HUES64 (cell line): ENCODE measurements around the gene NSUN3.

Source experiments
- H3K27ac ChIP-seq: 2 replicates; pipeline ENCODE4 v1.7.0; 2013; ENCODE audit warnings: low read depth, low read length, inconsistent platforms
- H3K27me3 ChIP-seq: 2 replicates; pipeline ENCODE4 v1.6.1; 2013; ENCODE audit warnings: mild to moderate bottlenecking, low read length; ENCODE audit not compliant: insufficient read depth
- H3K36me3 ChIP-seq: 2 replicates; pipeline ENCODE4 v1.6.1; 2013; ENCODE audit warnings: mild to moderate bottlenecking, low read length; ENCODE audit not compliant: insufficient read depth
- H3K4me1 ChIP-seq: 2 replicates; pipeline ENCODE4 v1.6.1; 2013; ENCODE audit warnings: mild to moderate bottlenecking, low read length, moderate library complexity; ENCODE audit not compliant: insufficient read depth
- H3K4me3 ChIP-seq: 2 replicates; pipeline ENCODE4 v1.5.1; 2013; ENCODE audit warnings: mild to moderate bottlenecking, low read length, moderate library complexity
- H3K9ac ChIP-seq: 2 replicates; pipeline ENCODE4 v1.6.1; 2013; ENCODE audit warnings: mild to moderate bottlenecking, low read depth, low read length
- H3K9me3 ChIP-seq: 2 replicates; pipeline ENCODE4 v1.6.1; 2013; ENCODE audit warnings: low read depth, low read length; ENCODE audit not compliant: insufficient read depth
- WGBS: fragments of 150-250, 120-280 bp; methylation state at CpG from one replicate; pipeline ENCODE4 v1.1.7; 2013; ENCODE audit warnings: missing lambda C conversion rate; 5-methylcytosine and 5-hydroxymethylcytosine counted together

NSUN3 gene

DNA sequence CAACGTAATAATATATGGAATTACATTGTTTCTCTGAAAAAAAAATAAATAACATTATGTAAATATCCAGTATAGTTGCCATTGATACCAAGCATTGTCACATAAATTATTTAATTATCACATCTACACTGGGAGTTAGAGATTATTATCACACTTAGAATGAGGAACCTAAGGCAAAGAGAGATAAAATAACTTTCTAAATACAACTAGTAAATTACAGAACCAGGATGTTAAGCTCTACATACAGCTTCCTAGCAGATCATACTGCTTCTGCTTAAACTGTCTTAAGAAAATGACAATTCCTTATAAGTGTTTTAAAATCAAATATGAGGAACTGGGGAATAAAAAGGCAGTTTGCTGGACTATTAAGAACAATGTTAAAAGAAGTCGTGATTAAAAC is 104.5 kb downstream of the NSUN3 start:
- Histone ChIP-seq H3K27ac (no peak overlapping the region), H3K9ac (no peak overlapping the region), H3K27me3 (no peaks in the 10 kb centered on the region), H3K9me3 (no peaks in the 10 kb centered on the region), H3K36me3 (no peaks in the 10 kb centered on the region), H3K4me1 (no peaks in the 10 kb centered on the region), H3K4me3 (no peak overlapping the region)
- 71% methylated on average over 1 of the region's 2 CpGs for WGBS

DNA sequence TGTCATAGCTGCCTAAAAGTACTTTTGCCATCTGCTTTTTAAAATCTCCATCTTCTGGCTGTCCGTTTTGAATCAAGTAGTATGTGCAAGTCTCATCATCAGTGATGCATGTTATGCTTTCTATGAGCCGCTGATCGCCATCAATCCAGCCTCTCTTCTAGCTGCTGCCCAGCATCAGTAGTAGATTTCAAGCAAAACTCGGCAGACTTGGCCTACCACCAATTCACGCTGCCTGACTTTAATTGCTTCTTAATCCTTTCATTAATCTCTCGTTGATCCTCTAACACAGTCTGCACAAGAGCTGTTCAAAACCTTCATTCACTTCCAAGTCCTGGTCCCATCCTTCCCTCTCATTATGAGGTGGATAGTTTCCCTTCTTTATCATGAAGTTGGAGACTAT is 104.9 kb downstream of the NSUN3 start:
- Histone ChIP-seq H3K4me1 (0 out of 2 replicates have a peak, but pooled peaks cover under 1% of the 10 kb centered on the region), H3K4me3 (no peak overlapping the region), H3K27ac (no peak overlapping the region), H3K9ac (no peak overlapping the region), H3K27me3 (no peaks in the 10 kb centered on the region), H3K36me3 (no peaks in the 10 kb centered on the region), H3K9me3 (no peaks in the 10 kb centered on the region)
- WGBS: 93% methylated on average over 6 of the region's 6 CpGs

DNA sequence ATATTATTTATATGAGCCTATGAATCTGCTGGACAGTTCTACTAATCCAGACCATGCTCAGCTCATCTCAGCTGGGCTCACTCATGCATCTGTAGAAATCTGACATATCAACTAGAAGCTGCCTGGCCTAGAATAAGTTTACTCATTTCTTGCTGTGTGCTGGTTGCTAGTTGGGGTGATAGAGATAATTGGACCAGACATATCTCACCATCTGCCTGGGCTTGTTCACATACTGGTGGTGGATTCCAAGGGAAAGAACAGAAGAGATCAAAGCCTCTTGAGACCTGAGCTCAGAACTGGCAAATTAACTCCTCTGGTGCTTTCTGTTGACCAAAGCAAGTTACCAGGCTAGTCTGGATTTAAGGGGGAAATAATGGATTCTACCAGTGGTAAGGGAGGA is 109.1 kb downstream of the NSUN3 start:
- H3K27me3 ChIP-seq: no peaks in the 10 kb centered on the region
- peaks cover 8% of the 10 kb centered on the region; the same call in 1 of the 2 replicates for H3K4me1 ChIP-seq
- no peak overlapping the region for H3K4me3 ChIP-seq
- no peak overlapping the region for H3K9ac ChIP-seq
- no peaks in the 10 kb centered on the region for H3K36me3 ChIP-seq
- no peaks in the 10 kb centered on the region for H3K9me3 ChIP-seq
- H3K27ac ChIP-seq: no peak overlapping the region

DNA sequence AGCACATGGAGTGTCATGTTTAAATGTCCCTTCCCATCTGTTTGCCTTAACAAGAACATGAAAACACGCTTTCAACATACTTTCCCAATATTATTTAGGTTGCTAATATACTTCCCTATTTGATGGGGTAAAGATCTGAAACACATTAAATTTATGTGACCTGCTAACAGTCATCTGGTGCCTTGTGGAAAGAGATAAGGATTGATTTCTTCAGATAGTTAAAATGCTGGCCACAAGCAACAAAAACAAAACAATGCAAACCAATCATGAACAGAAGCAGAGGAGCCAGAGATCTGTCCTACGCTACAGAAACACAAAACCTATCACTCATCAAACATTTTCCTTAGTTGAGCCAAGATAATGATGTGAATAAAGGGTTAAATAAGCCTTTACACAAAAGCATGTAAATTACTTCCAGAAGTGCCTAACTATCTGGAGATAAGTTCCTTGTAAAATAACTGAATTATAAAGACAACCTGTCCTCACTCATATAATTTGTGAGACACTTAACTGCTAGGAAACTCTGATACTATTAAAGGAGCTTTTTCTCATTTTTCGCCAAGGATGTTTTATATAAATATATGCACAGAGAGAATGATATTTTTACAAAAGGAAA is 109.9 kb downstream of the NSUN3 start:
- Histone ChIP-seq H3K9ac (no peak overlapping the region), H3K27me3 (no peaks in the 10 kb centered on the region), H3K36me3 (no peaks in the 10 kb centered on the region), H3K27ac (no peak overlapping the region), H3K9me3 (no peaks in the 10 kb centered on the region), H3K4me1 (peaks cover 8% of the 10 kb centered on the region; the same call in 1 of the 2 replicates), H3K4me3 (no peak overlapping the region)
- 100% methylated on average over 1 of the region's 3 CpGs for WGBS

DNA sequence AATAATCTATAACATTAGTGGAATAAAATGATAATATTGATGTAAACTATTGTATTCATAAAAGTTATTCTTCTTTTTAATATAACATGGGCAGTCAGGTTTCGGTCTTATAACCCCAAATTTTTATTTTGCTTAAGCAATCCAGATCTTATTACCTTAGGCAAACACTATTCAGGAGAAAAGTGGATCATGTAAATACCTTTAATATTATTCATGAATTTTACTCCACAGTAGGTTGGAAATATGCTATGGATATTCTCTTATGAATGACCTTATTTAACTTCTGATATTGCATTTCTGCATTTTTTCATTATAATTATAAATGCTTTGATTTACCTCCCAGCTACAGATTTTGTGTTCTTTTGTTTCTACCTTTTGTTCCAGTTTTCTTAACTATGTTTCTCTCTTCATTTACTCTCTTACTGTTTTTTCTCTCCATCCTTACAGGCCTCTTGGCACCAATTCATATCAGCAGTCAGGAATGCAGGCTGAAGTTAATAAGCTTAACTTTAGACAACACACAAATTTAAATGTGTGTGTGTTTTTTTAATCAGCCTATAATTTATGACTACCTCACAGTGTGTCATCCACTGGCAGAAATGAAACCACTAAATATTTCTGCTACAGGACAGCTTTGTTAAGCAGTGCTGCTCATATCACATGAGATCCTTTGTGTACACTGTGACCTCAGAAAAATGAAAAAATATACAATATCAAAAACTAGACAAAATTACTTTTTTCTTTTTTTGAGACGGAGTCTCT is 111.0 kb downstream of the NSUN3 start:
- Histone ChIP-seq H3K27me3 (no peaks in the 10 kb centered on the region), H3K4me3 (no peak overlapping the region), H3K4me1 (peaks cover 8% of the 10 kb centered on the region; the same call in 1 of the 2 replicates), H3K27ac (no peak overlapping the region), H3K9ac (no peak overlapping the region), H3K36me3 (no peaks in the 10 kb centered on the region), H3K9me3 (no peaks in the 10 kb centered on the region)
- 98% methylated on average over 1 of the region's 2 CpGs for WGBS

DNA sequence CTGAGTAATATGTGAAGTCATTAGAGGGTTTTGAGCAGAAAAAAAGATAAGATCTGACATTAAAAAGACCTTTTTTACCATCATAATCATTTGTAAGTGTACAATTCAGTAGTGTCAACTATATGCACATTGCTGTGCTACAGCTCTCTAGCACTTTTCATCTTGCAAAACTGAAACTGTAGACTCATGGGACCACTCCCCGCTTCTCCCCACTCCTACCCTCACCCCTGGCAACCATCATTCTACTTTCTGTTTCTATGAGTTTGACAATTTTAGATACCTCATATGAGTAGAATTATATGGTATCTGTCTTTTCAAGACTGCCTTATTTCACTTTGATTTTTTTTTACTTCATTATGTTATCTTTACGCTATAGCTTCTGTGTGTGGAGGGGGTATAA is 112.8 kb downstream of the NSUN3 start:
- no peak overlapping the region for H3K4me3 ChIP-seq
- no peak overlapping the region for H3K27ac ChIP-seq
- H3K9me3 ChIP-seq: no peaks in the 10 kb centered on the region
- WGBS: 100% methylated on average over 2 of the region's 2 CpGs
- no peaks in the 10 kb centered on the region for H3K36me3 ChIP-seq
- no peak overlapping the region for H3K9ac ChIP-seq
- H3K4me1 ChIP-seq: peaks cover 11% of the 10 kb centered on the region; the same call in 1 of the 2 replicates
- H3K27me3 ChIP-seq: no peaks in the 10 kb centered on the region

DNA sequence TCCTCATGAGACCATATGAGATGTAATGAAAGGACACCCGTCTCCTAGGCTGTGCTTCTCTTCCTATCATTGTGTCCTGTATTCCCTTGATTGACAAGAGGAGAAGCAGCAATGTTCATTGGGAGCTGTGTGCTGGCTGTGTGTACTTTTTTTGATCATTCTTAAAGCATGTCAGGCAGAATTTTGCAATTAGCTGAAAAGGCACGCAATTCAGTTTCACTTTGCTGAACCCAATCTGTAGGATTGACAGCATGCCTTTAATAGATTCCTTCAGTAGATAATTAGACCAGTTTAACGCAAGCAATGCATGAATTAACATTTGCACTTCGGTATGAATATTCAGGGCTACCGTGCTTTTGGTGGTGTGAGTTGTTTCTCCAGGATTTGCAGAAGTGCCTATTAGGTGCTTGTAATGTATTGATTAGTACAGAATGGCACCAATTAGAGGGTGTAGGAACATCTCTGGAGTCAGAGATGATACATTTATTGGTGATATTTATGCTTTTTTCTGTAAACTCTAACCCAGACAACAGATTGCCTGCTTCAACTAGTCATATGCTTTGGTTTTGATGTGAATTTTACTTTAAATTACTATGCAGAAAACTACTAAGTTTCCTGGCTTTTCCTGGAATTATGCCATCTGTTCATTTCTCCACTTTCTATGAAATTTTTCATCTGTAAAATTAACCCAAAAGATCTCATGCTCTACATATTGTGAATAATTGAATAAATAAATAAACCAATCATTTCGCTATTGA is 114.3 kb downstream of the NSUN3 start:
- no peak overlapping the region for H3K4me3 ChIP-seq

More for the DNA sequence above, 114.3 kb downstream of the NSUN3 start:
- 89% methylated on average over 5 of the region's 6 CpGs for WGBS
- no peaks in the 10 kb centered on the region for H3K36me3 ChIP-seq
- no peak overlapping the region for H3K9ac ChIP-seq
- H3K9me3 ChIP-seq: no peaks in the 10 kb centered on the region
- no peak overlapping the region for H3K27ac ChIP-seq
- peaks cover 11% of the 10 kb centered on the region; the same call in 1 of the 2 replicates for H3K4me1 ChIP-seq
- no peaks in the 10 kb centered on the region for H3K27me3 ChIP-seq
